ENCODE measurements around the gene TAS2R43. TPM values are rescaled to one million over a fixed set of nuclear protein-coding genes. Genes with fewer than 3 reads are reported as not detected.

TAS2R43 gene
- total and polyA plus RNA-seq, 10 of the 15 experiments (the other 5 are each of a cell fraction or from before 2014, with no cell fraction given), result 0.09 to 2.1 (median 0.80) TPM; not detected in 5

DNA sequence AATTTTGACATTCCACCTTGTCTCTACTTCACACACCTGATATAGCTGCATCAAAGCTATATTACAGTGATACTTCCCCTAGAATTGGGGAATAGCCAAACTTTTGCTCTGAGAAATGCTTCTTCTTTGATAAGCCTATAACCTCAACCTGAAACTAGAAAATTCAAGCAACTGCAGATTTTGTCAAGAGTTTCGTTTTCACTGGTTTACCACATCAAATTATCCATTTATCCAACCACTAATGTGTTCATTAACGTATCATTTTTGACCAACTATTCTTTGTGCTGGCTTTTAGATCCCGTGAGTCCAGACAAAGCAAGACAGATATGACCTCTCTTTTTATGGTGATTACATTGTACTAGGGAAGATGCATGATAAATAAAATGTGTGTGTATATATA lies 16.5 kb downstream of the TAS2R43 start:
- BruUV-seq (replicated peaks), result no TSS peak
- H3K27ac ChIP-seq (ENCODE audit: control insufficient read depth, insufficient read depth), result no peak overlapping the region
- WGBS (ENCODE audit: insufficient coverage, insufficient replicate concordance, low lambda C conversion rate, missing lambda C conversion rate), result 28% methylated on average over 3 of the region's 3 CpGs
- FAIRE-seq, result no peak
- peak; percentile 73 for ATAC-seq
- CTCF ChIA-PET, result no interaction called here
- no peaks in the 10 kb centered on the region for H3K4me1 ChIP-seq (ENCODE audit: control insufficient read depth, insufficient read depth, low read length)
- no peaks in the 10 kb centered on the region for H3K9me3 ChIP-seq (replicated peaks; ENCODE audit: control insufficient read depth, insufficient read depth, low read length)
- H4K20me1 ChIP-seq (ENCODE audit: control insufficient read depth, insufficient read depth), result no peaks in the 10 kb centered on the region
- peak; percentile 15 for DNase-seq (ENCODE audit: low read depth, low spot score)
- H3K4me2 ChIP-seq (ENCODE audit: control insufficient read depth, insufficient read depth), result no peak overlapping the region
- no peaks in the 10 kb centered on the region for H3K79me2 ChIP-seq (ENCODE audit: control insufficient read depth, insufficient read depth, low read length)
- intact Hi-C loops (cut with micrococcal nuclease; ENCODE audit: unreplicated experiment) (no loop called here), in situ Hi-C loops (cut with MboI) (no loop called here)
- RAD21 ChIA-PET (ENCODE audit: unreplicated experiment), result no interaction called here
- no peak overlapping the region for H3K9ac ChIP-seq (ENCODE audit: control insufficient read depth, insufficient read depth, low read length)
- SMC1A ChIA-PET (ENCODE audit: uncharacterized antibody, unreplicated experiment), result no interaction called here
- H2AFZ ChIP-seq (ENCODE audit: control insufficient read depth, low read depth, low read length), result no peak overlapping the region
- no peak overlapping the region for H3K4me3 ChIP-seq
- no peaks in the 10 kb centered on the region for H3K36me3 ChIP-seq (ENCODE audit: control insufficient read depth in 2 of 2, insufficient read depth in 2 of 2, low read length in 1 of 2)
- H3K27me3 ChIP-seq (replicated peaks in 1 of 2; ENCODE audit: control insufficient read depth in 2 of 2, insufficient read depth in 2 of 2, low read length in 1 of 2), result no peaks in the 10 kb centered on the region
- POLR2A ChIA-PET, result no interaction called here
- peak; percentile 54; the same call in 1 of the 2 replicates for TF ChIP-seq MTA2 (IDR thresholded peaks at IDR 0.05; ENCODE audit: low read depth)
- TF ChIP-seq MXI1 (IDR thresholded peaks at IDR 0.05; ENCODE audit: low read depth, low read length), result no peak
- 0 out of 2 replicates have a peak, but pooled peaks have one; percentile 39 for TF ChIP-seq ZNF217 (IDR thresholded peaks at IDR 0.05)
- peak; percentile 47; the same call in 1 of the 2 replicates for TF ChIP-seq NFIC (IDR thresholded peaks at IDR 0.05; ENCODE audit: low read depth, low read length)
- no peak for TF ChIP-seq ZNF622 (IDR thresholded peaks at IDR 0.05)
- no peak for TF ChIP-seq SKIL (IDR thresholded peaks at IDR 0.05; ENCODE audit: low read depth, poor library complexity, severe bottlenecking)
- TF ChIP-seq SUZ12 (IDR thresholded peaks at IDR 0.05; ENCODE audit: unreplicated experiment), result no peak
- TF ChIP-seq POLR2A (IDR thresholded peaks at IDR 0.05; ENCODE audit: low read depth, low read length), result no peak
- peak; percentile 64 to 86; a peak in 3 of 4 replicates for TF ChIP-seq BHLHE40 (IDR thresholded peaks at IDR 0.05; ENCODE audit: borderline replicate concordance in 1 of 2, low read depth in 2 of 2, low read length in 1 of 2)
- TF ChIP-seq, protein P1, sequence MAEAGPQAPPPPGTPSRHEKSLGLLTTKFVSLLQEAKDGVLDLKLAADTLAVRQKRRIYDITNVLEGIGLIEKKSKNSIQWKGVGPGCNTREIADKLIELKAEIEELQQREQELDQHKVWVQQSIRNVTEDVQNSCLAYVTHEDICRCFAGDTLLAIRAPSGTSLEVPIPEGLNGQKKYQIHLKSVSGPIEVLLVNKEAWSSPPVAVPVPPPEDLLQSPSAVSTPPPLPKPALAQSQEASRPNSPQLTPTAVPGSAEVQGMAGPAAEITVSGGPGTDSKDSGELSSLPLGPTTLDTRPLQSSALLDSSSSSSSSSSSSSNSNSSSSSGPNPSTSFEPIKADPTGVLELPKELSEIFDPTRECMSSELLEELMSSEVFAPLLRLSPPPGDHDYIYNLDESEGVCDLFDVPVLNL (IDR thresholded peaks at IDR 0.05; ENCODE audit: low read depth, low read length), result no peak
- no peak for TF ChIP-seq BCL3 (IDR thresholded peaks at IDR 0.05; ENCODE audit: borderline replicate concordance, insufficient read depth, low read depth, low read length, poor library complexity, severe bottlenecking)
- no peak for TF ChIP-seq RFX5 (IDR thresholded peaks at IDR 0.05; ENCODE audit: low read depth, low read length)
- TF ChIP-seq E2F8 (IDR thresholded peaks at IDR 0.05; ENCODE audit: low read depth, partially characterized antibody), result no peak
- TF ChIP-seq RB1 (IDR thresholded peaks at IDR 0.05; ENCODE audit: borderline replicate concordance), result no peak
- no peak for TF ChIP-seq NR2C1 (IDR thresholded peaks at IDR 0.05)
- 0 out of 4 replicates have a peak, but pooled peaks of 1 of the 2 experiments have one; percentile 15 for TF ChIP-seq IKZF2 (IDR thresholded peaks at IDR 0.05)
- TF ChIP-seq NR2F1 (conservative IDR thresholded peaks at IDR 0.05), result 0 out of 2 replicates have a peak, but pooled peaks have one; percentile 14
